ENCODE data around the gene EIF5AL1.
"Not testable (repeated sequence)": the region's sequence is repeated elsewhere in the genome, so short reads cannot be mapped to it uniquely, and the experiment has no call there.

EIF5AL1 gene

GRCh38 chr10:79533142-79533902, 21.0 kb downstream of the EIF5AL1 start:
- WGBS, 2 experiments: 91 to 95% methylated on average over 11 of the region's 11 CpGs
- not testable (repeated sequence) for H3K27ac ChIP-seq (ENCODE audit: insufficient read depth, low read depth, low read length, poor library complexity, severe bottlenecking); H3K36me3 ChIP-seq (ENCODE audit: control insufficient read depth, insufficient read depth, low read length); H3K4me3 ChIP-seq (ENCODE audit: insufficient read depth, low read depth, low read length); H3K4me1 ChIP-seq (ENCODE audit: control insufficient read depth, insufficient read depth, low read length); H3K9me3 ChIP-seq (ENCODE audit: control insufficient read depth, low read length); H3K27me3 ChIP-seq (ENCODE audit: control insufficient read depth, insufficient read depth, low read length, poor library complexity, severe bottlenecking)

- H3K36me3 ChIP-seq (ENCODE audit: control insufficient read depth, insufficient read depth, low read length); H3K27me3 ChIP-seq (ENCODE audit: control insufficient read depth, insufficient read depth, low read length, poor library complexity, severe bottlenecking); H3K4me1 ChIP-seq (ENCODE audit: control insufficient read depth, insufficient read depth, low read length); H3K27ac ChIP-seq (ENCODE audit: insufficient read depth, low read depth, low read length, poor library complexity, severe bottlenecking); H3K4me3 ChIP-seq (ENCODE audit: insufficient read depth, low read depth, low read length); H3K9me3 ChIP-seq (ENCODE audit: control insufficient read depth, low read length): not testable (repeated sequence)
- 89 to 94% methylated on average over 1 of the region's 5 CpGs for WGBS, 2 experiments
These were observed 21.5 kb downstream of the EIF5AL1 start for GRCh38 chr10:79533903-79534175.

- 89 to 92% methylated on average over 6 of the region's 6 CpGs for WGBS, 2 experiments
- not testable (repeated sequence) for H3K36me3 ChIP-seq (ENCODE audit: control insufficient read depth, insufficient read depth, low read length)
These were observed 26.0 kb downstream of the EIF5AL1 start for GRCh38 chr10:79538311-79538710.

GRCh38 chr10:79540930-79541329, 28.6 kb downstream of the EIF5AL1 start:
- not testable (repeated sequence) for H3K4me3 ChIP-seq (ENCODE audit: insufficient read depth, low read depth, low read length); H3K27ac ChIP-seq (ENCODE audit: insufficient read depth, low read depth, low read length, poor library complexity, severe bottlenecking); H3K4me1 ChIP-seq (ENCODE audit: control insufficient read depth, insufficient read depth, low read length); H3K36me3 ChIP-seq (ENCODE audit: control insufficient read depth, insufficient read depth, low read length); H3K9me3 ChIP-seq (ENCODE audit: control insufficient read depth, low read length); H3K27me3 ChIP-seq (ENCODE audit: control insufficient read depth, insufficient read depth, low read length, poor library complexity, severe bottlenecking)
- no CpG with 5 or more reads among the region's 1 CpG for WGBS, 2 experiments

More at GRCh38 chr10:79538311-79538710, 26.0 kb downstream of the EIF5AL1 start:
- not testable (repeated sequence) for H3K9me3 ChIP-seq (ENCODE audit: control insufficient read depth, low read length); H3K27me3 ChIP-seq (ENCODE audit: control insufficient read depth, insufficient read depth, low read length, poor library complexity, severe bottlenecking); H3K4me3 ChIP-seq (ENCODE audit: insufficient read depth, low read depth, low read length); H3K27ac ChIP-seq (ENCODE audit: insufficient read depth, low read depth, low read length, poor library complexity, severe bottlenecking); H3K4me1 ChIP-seq (ENCODE audit: control insufficient read depth, insufficient read depth, low read length)

DNA sequence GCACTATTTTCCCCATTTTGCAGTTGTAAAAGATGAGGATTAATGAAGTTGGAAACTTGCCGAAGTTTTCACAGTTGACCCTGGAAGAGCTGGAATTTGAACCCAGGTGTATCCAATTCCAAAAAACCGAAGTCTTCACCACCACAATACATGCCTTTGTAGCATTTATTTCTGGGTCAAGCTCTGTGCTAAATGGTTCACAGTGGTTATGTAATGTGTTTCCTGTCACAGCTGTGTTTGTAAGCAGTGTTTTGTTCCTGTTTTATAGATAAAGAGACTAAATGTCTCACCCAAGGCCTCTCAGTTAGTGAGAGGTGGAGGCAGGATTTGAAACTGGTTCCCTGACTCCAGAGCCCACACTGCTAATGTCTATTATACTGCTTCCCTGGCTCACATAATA, 30.3 kb downstream of the EIF5AL1 start:
- H3K27me3 ChIP-seq (ENCODE audit: control insufficient read depth, insufficient read depth, low read length, poor library complexity, severe bottlenecking): no peaks in the 10 kb centered on the region
- H3K36me3 ChIP-seq (ENCODE audit: control insufficient read depth, insufficient read depth, low read length): no peaks in the 10 kb centered on the region
- H3K9me3 ChIP-seq (ENCODE audit: control insufficient read depth, low read length): no peaks in the 10 kb centered on the region
- no peaks in the 10 kb centered on the region for H3K4me1 ChIP-seq (ENCODE audit: control insufficient read depth, insufficient read depth, low read length)
- WGBS, 2 experiments: 92 to 100% methylated on average over 2 of the region's 2 CpGs
- H3K27ac ChIP-seq (ENCODE audit: insufficient read depth, low read depth, low read length, poor library complexity, severe bottlenecking): no peak overlapping the region
- no peak overlapping the region for H3K4me3 ChIP-seq (ENCODE audit: insufficient read depth, low read depth, low read length)

GRCh38 chr10:79544408-79544807, 32.1 kb downstream of the EIF5AL1 start:
- H3K27me3 ChIP-seq (ENCODE audit: control insufficient read depth, insufficient read depth, low read length, poor library complexity, severe bottlenecking); H3K36me3 ChIP-seq (ENCODE audit: control insufficient read depth, insufficient read depth, low read length); H3K9me3 ChIP-seq (ENCODE audit: control insufficient read depth, low read length); H3K4me1 ChIP-seq (ENCODE audit: control insufficient read depth, insufficient read depth, low read length); H3K27ac ChIP-seq (ENCODE audit: insufficient read depth, low read depth, low read length, poor library complexity, severe bottlenecking); H3K4me3 ChIP-seq (ENCODE audit: insufficient read depth, low read depth, low read length): not testable (repeated sequence)
- WGBS, 2 experiments: 83 to 100% methylated on average over 3 of the region's 3 CpGs

GRCh38 chr10:79544926-79545659, 32.8 kb downstream of the EIF5AL1 start:
- H3K27me3 ChIP-seq (ENCODE audit: control insufficient read depth, insufficient read depth, low read length, poor library complexity, severe bottlenecking); H3K36me3 ChIP-seq (ENCODE audit: control insufficient read depth, insufficient read depth, low read length); H3K9me3 ChIP-seq (ENCODE audit: control insufficient read depth, low read length); H3K27ac ChIP-seq (ENCODE audit: insufficient read depth, low read depth, low read length, poor library complexity, severe bottlenecking); H3K4me3 ChIP-seq (ENCODE audit: insufficient read depth, low read depth, low read length); H3K4me1 ChIP-seq (ENCODE audit: control insufficient read depth, insufficient read depth, low read length): not testable (repeated sequence)
- 92 to 93% methylated on average over 3 of the region's 3 CpGs for WGBS, 2 experiments

DNA sequence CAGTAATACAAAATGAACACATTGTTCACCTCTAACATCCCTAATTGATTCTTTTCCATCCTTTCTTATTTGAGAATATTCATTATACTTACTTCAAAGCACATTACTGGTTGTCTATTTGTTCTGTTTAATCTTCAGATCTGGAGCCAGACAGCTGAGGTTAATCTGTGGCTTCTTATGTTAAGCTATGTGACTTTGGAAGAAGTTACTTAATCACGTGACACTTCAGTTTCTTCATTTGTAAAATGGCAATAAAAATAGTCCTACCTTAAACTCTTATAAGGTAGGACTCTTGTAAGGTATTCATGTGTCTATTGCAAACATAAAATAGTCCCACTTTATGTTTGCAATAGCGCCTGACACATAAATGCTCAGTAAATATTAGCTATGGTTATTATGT, 34.8 kb downstream of the EIF5AL1 start:
- H3K9me3 ChIP-seq (ENCODE audit: control insufficient read depth, low read length); H3K4me1 ChIP-seq (ENCODE audit: control insufficient read depth, insufficient read depth, low read length); H3K4me3 ChIP-seq (ENCODE audit: insufficient read depth, low read depth, low read length); H3K36me3 ChIP-seq (ENCODE audit: control insufficient read depth, insufficient read depth, low read length); H3K27ac ChIP-seq (ENCODE audit: insufficient read depth, low read depth, low read length, poor library complexity, severe bottlenecking); H3K27me3 ChIP-seq (ENCODE audit: control insufficient read depth, insufficient read depth, low read length, poor library complexity, severe bottlenecking): not testable (repeated sequence)
- 97% methylated on average over 2 of the region's 2 CpGs; no CpG with 5 or more reads in 1 of the 2 experiments for WGBS, 2 experiments

- no peaks in the 10 kb centered on the region for H3K9me3 ChIP-seq (ENCODE audit: control insufficient read depth, low read length)
- H3K27ac ChIP-seq (ENCODE audit: insufficient read depth, low read depth, low read length, poor library complexity, severe bottlenecking): no peak overlapping the region
- H3K36me3 ChIP-seq (ENCODE audit: control insufficient read depth, insufficient read depth, low read length): no peaks in the 10 kb centered on the region
- WGBS, 2 experiments: 87 to 89% methylated on average over 3 of the region's 3 CpGs
- H3K4me3 ChIP-seq (ENCODE audit: insufficient read depth, low read depth, low read length): no peak overlapping the region
- H3K4me1 ChIP-seq (ENCODE audit: control insufficient read depth, insufficient read depth, low read length): no peaks in the 10 kb centered on the region
- no peaks in the 10 kb centered on the region for H3K27me3 ChIP-seq (ENCODE audit: control insufficient read depth, insufficient read depth, low read length, poor library complexity, severe bottlenecking)
These were observed 35.6 kb downstream of the EIF5AL1 start for GRCh38 chr10:79547973-79548372.

- Histone ChIP-seq H3K27me3 (ENCODE audit: control insufficient read depth, insufficient read depth, low read length, poor library complexity, severe bottlenecking) (no peaks in the 10 kb centered on the region), H3K4me1 (ENCODE audit: control insufficient read depth, insufficient read depth, low read length) (no peaks in the 10 kb centered on the region), H3K9me3 (ENCODE audit: control insufficient read depth, low read length) (no peaks in the 10 kb centered on the region), H3K36me3 (ENCODE audit: control insufficient read depth, insufficient read depth, low read length) (no peaks in the 10 kb centered on the region), H3K27ac (ENCODE audit: insufficient read depth, low read depth, low read length, poor library complexity, severe bottlenecking) (no peak overlapping the region), H3K4me3 (ENCODE audit: insufficient read depth, low read depth, low read length) (no peak overlapping the region)
- WGBS, 2 experiments: 93% methylated on average over 2 of the region's 2 CpGs
These were observed 39.8 kb downstream of the EIF5AL1 start for GRCh38 chr10:79552143-79552542.

All from ectodermal cell (in vitro differentiated cells).